Measurements from ENCODE around the gene ABLIM3.

ABLIM3 gene

DNA sequence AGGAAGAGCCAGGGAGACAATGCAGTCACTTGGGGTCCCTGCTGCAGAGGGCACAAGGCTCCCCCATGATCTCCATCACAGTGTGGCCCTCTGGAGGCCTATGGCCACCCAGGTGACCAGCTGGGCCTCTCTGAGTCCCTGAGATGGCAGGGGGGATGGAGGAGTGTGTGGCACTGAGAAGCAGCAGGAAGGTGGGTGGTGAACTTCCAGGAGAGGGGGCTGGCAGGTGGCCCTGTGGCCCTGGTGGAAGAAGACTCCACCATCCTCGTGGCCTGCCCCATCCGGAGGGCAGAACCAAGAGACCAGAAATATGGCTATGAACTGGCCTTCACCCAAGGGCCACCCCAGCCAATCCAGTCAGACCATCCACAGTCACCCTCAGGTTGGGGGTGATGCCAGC, 98.6 kb downstream of the ABLIM3 start:
- no peaks in the 10 kb centered on the region for H3K79me2 ChIP-seq (ENCODE audit: insufficient read depth, low read length)
- TF ChIP-seq EZH2phosphoT487 (conservative IDR thresholded peaks at IDR 0.05; ENCODE audit: low read length) (no peak), CTCF (IDR thresholded peaks at IDR 0.05; ENCODE audit: insufficient read depth, low read length, poor library complexity, severe bottlenecking) (no peak)
- H3K9me3 ChIP-seq (ENCODE audit: insufficient read depth, low read length): no peaks in the 10 kb centered on the region
- no peak overlapping the region for H2AFZ ChIP-seq (ENCODE audit: low read depth, low read length, severe bottlenecking)
- no peaks in the 10 kb centered on the region for H3K36me3 ChIP-seq (ENCODE audit: low read length)
- H4K20me1 ChIP-seq (ENCODE audit: low read depth, low read length): no peaks in the 10 kb centered on the region
- H3K9me2 ChIP-seq (replicated peaks; ENCODE audit: insufficient read depth, low read length): no peaks in the 10 kb centered on the region
- no peak overlapping the region for H3K9ac ChIP-seq (ENCODE audit: low read length)
- H3K27ac ChIP-seq (ENCODE audit: low read depth, low read length): no peak overlapping the region
- no peaks in the 10 kb centered on the region for H3F3A ChIP-seq (ENCODE audit: insufficient read depth)
- no peaks in the 10 kb centered on the region for H3K27me3 ChIP-seq (ENCODE audit: low read length)
- H3K4me3 ChIP-seq (ENCODE audit: insufficient read depth, low read length, poor library complexity, severe bottlenecking): no peak overlapping the region
- H3K4me2 ChIP-seq (ENCODE audit: low read depth, low read length, poor library complexity, severe bottlenecking): no peak overlapping the region

GRCh38 chr5:149240354-149240998, 99.2 kb downstream of the ABLIM3 start:
- Histone ChIP-seq H2AFZ (ENCODE audit: low read depth, low read length, severe bottlenecking) (no peak overlapping the region), H3K4me3 (ENCODE audit: insufficient read depth, low read length, poor library complexity, severe bottlenecking) (no peak overlapping the region), H3K9me3 (ENCODE audit: insufficient read depth, low read length) (no peaks in the 10 kb centered on the region), H3K9ac (ENCODE audit: low read length) (no peak overlapping the region), H3K27ac (ENCODE audit: low read depth, low read length) (no peak overlapping the region), H3K4me2 (ENCODE audit: low read depth, low read length, poor library complexity, severe bottlenecking) (no peak overlapping the region), H3K9me2 (replicated peaks; ENCODE audit: insufficient read depth, low read length) (no peaks in the 10 kb centered on the region), H4K20me1 (ENCODE audit: low read depth, low read length) (no peaks in the 10 kb centered on the region), H3K27me3 (ENCODE audit: low read length) (no peaks in the 10 kb centered on the region), H3F3A (ENCODE audit: insufficient read depth) (no peaks in the 10 kb centered on the region), H3K36me3 (ENCODE audit: low read length) (no peaks in the 10 kb centered on the region), H3K79me2 (ENCODE audit: insufficient read depth, low read length) (no peaks in the 10 kb centered on the region)
- TF ChIP-seq CTCF (IDR thresholded peaks at IDR 0.05; ENCODE audit: insufficient read depth, low read length, poor library complexity, severe bottlenecking): no peak
- no peak for TF ChIP-seq EZH2phosphoT487 (conservative IDR thresholded peaks at IDR 0.05; ENCODE audit: low read length)

DNA sequence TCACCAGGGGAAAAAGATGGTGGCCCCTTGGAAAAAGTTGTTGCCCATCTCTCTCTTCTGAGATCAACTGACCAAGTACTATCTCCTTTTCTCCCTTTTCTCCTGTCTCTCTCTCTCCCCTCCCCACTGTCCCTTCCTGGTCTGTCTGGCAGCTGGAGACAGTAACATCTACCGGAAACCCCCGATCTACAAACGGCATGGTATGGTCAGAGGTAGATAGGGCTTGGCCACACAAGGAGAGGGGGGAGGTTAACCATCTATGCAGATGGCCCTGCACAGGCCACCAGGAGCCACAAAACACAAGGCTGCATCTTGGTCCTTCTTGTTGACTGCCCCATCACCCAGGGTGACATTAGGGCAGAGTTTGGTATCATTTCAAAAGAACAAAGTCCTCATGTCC, 101.0 kb downstream of the ABLIM3 start:
- no peaks in the 10 kb centered on the region for H3K79me2 ChIP-seq (ENCODE audit: insufficient read depth, low read length)
- no peaks in the 10 kb centered on the region for H3K9me2 ChIP-seq (replicated peaks; ENCODE audit: insufficient read depth, low read length)
- TF ChIP-seq EZH2phosphoT487 (conservative IDR thresholded peaks at IDR 0.05; ENCODE audit: low read length) (no peak), CTCF (IDR thresholded peaks at IDR 0.05; ENCODE audit: insufficient read depth, low read length, poor library complexity, severe bottlenecking) (no peak)
- no peaks in the 10 kb centered on the region for H3F3A ChIP-seq (ENCODE audit: insufficient read depth)
- H4K20me1 ChIP-seq (ENCODE audit: low read depth, low read length): no peaks in the 10 kb centered on the region
- no peak overlapping the region for H2AFZ ChIP-seq (ENCODE audit: low read depth, low read length, severe bottlenecking)
- no peak overlapping the region for H3K9ac ChIP-seq (ENCODE audit: low read length)
- H3K27ac ChIP-seq (ENCODE audit: low read depth, low read length): no peak overlapping the region
- no peak overlapping the region for H3K4me3 ChIP-seq (ENCODE audit: insufficient read depth, low read length, poor library complexity, severe bottlenecking)
- H3K9me3 ChIP-seq (ENCODE audit: insufficient read depth, low read length): no peaks in the 10 kb centered on the region
- no peaks in the 10 kb centered on the region for H3K27me3 ChIP-seq (ENCODE audit: low read length)
- no peaks in the 10 kb centered on the region for H3K36me3 ChIP-seq (ENCODE audit: low read length)
- H3K4me2 ChIP-seq (ENCODE audit: low read depth, low read length, poor library complexity, severe bottlenecking): no peak overlapping the region

Data from SU-DHL-6 (cell line).